Mucosa of descending colon (tissue), 3 donors: ENCODE measurements around the gene ENPP6. TPM values are rescaled to one million over a fixed set of nuclear protein-coding genes. Genes with fewer than 3 reads are reported as not detected.

Experiments
- ATAC-seq: fragments of 200-7000 bp; cut with Tn5 transposase; one replicate; pipeline ENCODE4 v1.9.1; 2020; ENCODE audit warnings: mild to moderate bottlenecking, moderate library complexity
- DNase-seq, 3 donors: peaks; one replicate each; pipeline ENCODE4 v3.0.0-alpha.2; 2020
- H3K36me3 ChIP-seq: fragments of 200-600 bp; one replicate; pipeline ENCODE4 v1.8.0; 2021; ENCODE audit warnings: low read depth, mild to moderate bottlenecking
- H3K4me1 ChIP-seq: fragments of 200-600 bp; one replicate; pipeline ENCODE4 v1.8.0; 2021; ENCODE audit warnings: low read depth, mild to moderate bottlenecking
- H3K4me3 ChIP-seq: fragments of 200-600 bp; one replicate; pipeline ENCODE4 v1.8.0; 2021; ENCODE audit warnings: mild to moderate bottlenecking
- H3K9me3 ChIP-seq: fragments of 200-600 bp; one replicate; pipeline ENCODE4 v1.8.0; 2021; ENCODE audit warnings: mild to moderate bottlenecking
- intact Hi-C, 2 donors: fragments of 100-400 bp; cut with DNase I in 1 of 2; cut with micrococcal nuclease in 1 of 2; formaldehyde crosslinking; loops; one replicate each; pipeline versions ENCODE4 v1.11.0 to v1.11.1; 2022; cut with DNase I, micrococcal nuclease
- total RNA-seq, 3 donors: library from RNA; stranded (reverse); fragmentation: NEBNext Ultra II Directional in 2 of 3; extraction: Animal tissue kit (Norgen Biotek cat#: 25700) in 2 of 3; gene quantifications; one replicate each; pipeline versions ENCODE4 v1.2.1 to v1.2.4, GENCODE V29; 2021 to 2023
- TF ChIP-seq, protein P1 (sequence below): fragments of 200-600 bp; IDR thresholded peaks from one replicate; pipeline ENCODE4 v1.8.0; 2022; ENCODE audit warnings: antibody characterized with exemption, mild to moderate bottlenecking
- donor health status: DM: no; HTN: no; CAD: no; lungs with moderate emphysema.
- donor health status: DM: no; HTN: no; CAD: no.
- donor health status: DM: no; HTN: yes; CAD: no.

ENPP6 gene
- total RNA-seq, 3 donors from 2014 or later: 0.35 to 0.57 (median 0.43) TPM

DNA sequence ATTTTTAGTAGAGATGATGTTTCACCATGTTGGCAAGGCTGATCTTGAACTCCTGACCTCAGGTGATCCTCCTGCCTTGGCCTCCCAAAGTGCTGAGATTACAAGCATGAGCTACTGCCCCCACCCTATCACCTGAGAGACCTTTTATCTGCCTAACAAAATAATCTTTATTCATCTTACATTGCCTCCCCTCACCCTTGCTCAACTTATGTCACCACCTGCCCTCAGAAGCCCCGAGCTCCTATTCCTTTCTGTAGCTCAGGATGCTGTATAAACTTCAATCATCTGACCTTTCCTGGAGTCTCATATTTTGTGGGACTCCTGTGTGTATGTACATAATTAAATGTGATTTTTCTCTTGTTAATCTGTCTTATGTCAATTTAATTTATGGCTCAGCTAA is 29.7 kb upstream of the ENPP6 start:
- no peak for DNase-seq
- intact Hi-C loops: no loop called here
- ATAC-seq: no peak
- H3K36me3 ChIP-seq: no peaks in the 10 kb centered on the region
- no peaks in the 10 kb centered on the region for H3K9me3 ChIP-seq
- TF ChIP-seq, protein P1, sequence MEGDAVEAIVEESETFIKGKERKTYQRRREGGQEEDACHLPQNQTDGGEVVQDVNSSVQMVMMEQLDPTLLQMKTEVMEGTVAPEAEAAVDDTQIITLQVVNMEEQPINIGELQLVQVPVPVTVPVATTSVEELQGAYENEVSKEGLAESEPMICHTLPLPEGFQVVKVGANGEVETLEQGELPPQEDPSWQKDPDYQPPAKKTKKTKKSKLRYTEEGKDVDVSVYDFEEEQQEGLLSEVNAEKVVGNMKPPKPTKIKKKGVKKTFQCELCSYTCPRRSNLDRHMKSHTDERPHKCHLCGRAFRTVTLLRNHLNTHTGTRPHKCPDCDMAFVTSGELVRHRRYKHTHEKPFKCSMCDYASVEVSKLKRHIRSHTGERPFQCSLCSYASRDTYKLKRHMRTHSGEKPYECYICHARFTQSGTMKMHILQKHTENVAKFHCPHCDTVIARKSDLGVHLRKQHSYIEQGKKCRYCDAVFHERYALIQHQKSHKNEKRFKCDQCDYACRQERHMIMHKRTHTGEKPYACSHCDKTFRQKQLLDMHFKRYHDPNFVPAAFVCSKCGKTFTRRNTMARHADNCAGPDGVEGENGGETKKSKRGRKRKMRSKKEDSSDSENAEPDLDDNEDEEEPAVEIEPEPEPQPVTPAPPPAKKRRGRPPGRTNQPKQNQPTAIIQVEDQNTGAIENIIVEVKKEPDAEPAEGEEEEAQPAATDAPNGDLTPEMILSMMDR: no peak
- no peaks in the 10 kb centered on the region for H3K4me1 ChIP-seq
- no peak overlapping the region for H3K4me3 ChIP-seq

- Histone ChIP-seq H3K36me3 (no peaks in the 10 kb centered on the region), H3K9me3 (no peaks in the 10 kb centered on the region), H3K4me3 (no peak overlapping the region), H3K4me1 (no peaks in the 10 kb centered on the region)
- DNase-seq (no peak), ATAC-seq (no peak)
- intact Hi-C loops: no loop called here
- TF ChIP-seq, protein P1: no peak
Observed at GRCh38 chr4:184246426-184246825, 28.8 kb upstream of the ENPP6 start.

GRCh38 chr4:184238072-184238745 is 20.5 kb upstream of the ENPP6 start:
- Histone ChIP-seq H3K4me3 (no peak overlapping the region), H3K4me1 (no peaks in the 10 kb centered on the region), H3K36me3 (no peaks in the 10 kb centered on the region), H3K9me3 (no peaks in the 10 kb centered on the region)
- intact Hi-C loops: no loop called here
- no peak for DNase-seq
- no peak for ATAC-seq
- TF ChIP-seq, protein P1: no peak

GRCh38 chr4:184237612-184238011 is 19.9 kb upstream of the ENPP6 start:
- intact Hi-C loops: no loop called here
- no peak for DNase-seq
- Histone ChIP-seq H3K36me3 (no peaks in the 10 kb centered on the region), H3K9me3 (no peaks in the 10 kb centered on the region), H3K4me3 (no peak overlapping the region), H3K4me1 (no peaks in the 10 kb centered on the region)
- ATAC-seq: no peak
- TF ChIP-seq, protein P1: no peak

DNA sequence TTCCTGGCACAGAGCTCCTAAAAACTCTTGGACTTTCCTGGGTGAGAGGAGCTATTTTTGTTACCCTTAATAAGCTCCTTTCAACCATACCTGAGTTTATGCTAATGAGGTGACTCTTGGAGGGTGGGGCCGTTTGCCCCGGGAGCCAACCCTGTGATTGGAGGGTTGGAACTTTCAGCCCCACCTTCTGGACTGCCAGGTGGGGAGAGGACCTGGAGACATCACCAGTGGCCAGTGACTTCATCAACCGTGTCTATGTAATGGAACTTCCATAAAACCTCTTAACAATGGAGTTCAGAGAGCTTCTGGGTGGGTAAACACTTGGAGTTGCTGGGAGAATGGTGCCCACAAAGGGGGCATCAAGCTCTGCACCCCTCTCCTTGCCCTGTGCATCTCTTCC is 17.9 kb upstream of the ENPP6 start:
- intact Hi-C loops: no loop called here
- no peaks in the 10 kb centered on the region for H3K9me3 ChIP-seq
- H3K4me1 ChIP-seq: no peaks in the 10 kb centered on the region
- ATAC-seq: no peak
- H3K4me3 ChIP-seq: no peak overlapping the region
- no peaks in the 10 kb centered on the region for H3K36me3 ChIP-seq
- TF ChIP-seq, protein P1: no peak
- no peak for DNase-seq

GRCh38 chr4:184234155-184234554 is 16.5 kb upstream of the ENPP6 start:
- DNase-seq: no peak
- Histone ChIP-seq H3K9me3 (no peaks in the 10 kb centered on the region), H3K4me3 (no peak overlapping the region), H3K4me1 (no peaks in the 10 kb centered on the region), H3K36me3 (no peaks in the 10 kb centered on the region)
- no peak for ATAC-seq
- TF ChIP-seq, protein P1: no peak
- intact Hi-C loops: no loop called here
